ENCODE results near the gene C1GALT1C1. TPM values are rescaled to one million over a fixed set of nuclear protein-coding genes. Genes with fewer than 3 reads are reported as not detected.
"Not testable (repeated sequence)": the region's sequence is repeated elsewhere in the genome, so short reads cannot be mapped to it uniquely, and the experiment has no call there.

Gene C1GALT1C1
- total RNA-seq: 10 to 100 TPM; 28.8 to 32.9 TPM
- long read RNA-seq, transcript C1GALT1C1-201 (2 exons, 1,613 nt): major isoform, 44 of 46 reads
- long read RNA-seq, partial matches to known transcripts: 0 of 46 reads
- long read RNA-seq, other reads (novel, unspliced or antisense): 2 of 46 reads

- ATAC-seq (peak; percentile 93), DNase-seq (peak; percentile 93 to 95)
- intact Hi-C loops (cut with DNase I, micrococcal nuclease): no loop called here
Measured at GRCh38 chrX:120629667-120630537, at the start of gene C1GALT1C1. TSS of gene C1GALT1C1 (minus strand) at chrX:120630054. CDS start at chrX:120627166, 2,888 bp downstream.

GRCh38 chrX:120677004-120677652 is 47.3 kb upstream of the C1GALT1C1 start:
- ATAC-seq (no peak), DNase-seq (no peak)
- intact Hi-C loops (cut with DNase I, micrococcal nuclease): no loop called here

GRCh38 chrX:120672841-120673530 is 43.1 kb upstream of the C1GALT1C1 start:
- intact Hi-C loops (cut with DNase I, micrococcal nuclease): no loop called here
- no peak for ATAC-seq

GRCh38 chrX:120672389-120672788 is 42.5 kb upstream of the C1GALT1C1 start:
- no peak for DNase-seq
- no peak for ATAC-seq
- intact Hi-C loops (cut with DNase I, micrococcal nuclease): no loop called here

More at GRCh38 chrX:120672841-120673530, 43.1 kb upstream of the C1GALT1C1 start:
- no peak for DNase-seq

GRCh38 chrX:120671963-120672362 is 42.1 kb upstream of the C1GALT1C1 start:
- DNase-seq (no peak), ATAC-seq (no peak)
- intact Hi-C loops (cut with DNase I, micrococcal nuclease): no loop called here

GRCh38 chrX:120668357-120668756 is 38.5 kb upstream of the C1GALT1C1 start:
- DNase-seq: no peak
- ATAC-seq: no peak
- intact Hi-C loops (cut with DNase I, micrococcal nuclease): loop anchor here in 1 of 2 donors (10.0 kb wide), 1 partner anchor 164 kb away; no protein-coding TSS in a partner anchor

GRCh38 chrX:120664535-120664934 is 34.7 kb upstream of the C1GALT1C1 start:
- not testable (repeated sequence) for DNase-seq, ATAC-seq
- intact Hi-C loops (cut with DNase I, micrococcal nuclease): loop anchor here in 1 of 2 donors (10.0 kb wide), 1 partner anchor 160 kb away; no protein-coding TSS in a partner anchor

- ATAC-seq: no peak
- intact Hi-C loops (cut with DNase I, micrococcal nuclease): loop anchor here in 1 of 2 donors (10.0 kb wide), 1 partner anchor 159 kb away; no protein-coding TSS in a partner anchor
- no peak for DNase-seq
Measured at GRCh38 chrX:120664081-120664480, 34.2 kb upstream of the C1GALT1C1 start.

- ATAC-seq: no peak
- intact Hi-C loops (cut with DNase I, micrococcal nuclease): loop anchor here in 1 of 2 donors (10.0 kb wide), 1 partner anchor 158 kb away; no protein-coding TSS in a partner anchor
- DNase-seq: no peak
Measured at GRCh38 chrX:120662662-120663061, 32.8 kb upstream of the C1GALT1C1 start.

GRCh38 chrX:120660637-120661036 is 30.8 kb upstream of the C1GALT1C1 start:
- no peak for DNase-seq
- ATAC-seq: peak; percentile 67
- intact Hi-C loops (cut with DNase I, micrococcal nuclease): loop anchor here in 1 of 2 donors (10.0 kb wide), 1 partner anchor 156 kb away; no protein-coding TSS in a partner anchor

- intact Hi-C loops (cut with DNase I, micrococcal nuclease): no loop called here
- ATAC-seq (peak; percentile 44), DNase-seq (no peak)
Measured at GRCh38 chrX:120653000-120653399, 23.1 kb upstream of the C1GALT1C1 start.

GRCh38 chrX:120652256-120652655 is 22.4 kb upstream of the C1GALT1C1 start:
- ATAC-seq; intact Hi-C loops (cut with DNase I, micrococcal nuclease); DNase-seq: not testable (repeated sequence)

GRCh38 chrX:120647127-120647526 is 17.3 kb upstream of the C1GALT1C1 start:
- no peak for DNase-seq
- intact Hi-C loops (cut with DNase I, micrococcal nuclease): no loop called here
- ATAC-seq: no peak

GRCh38 chrX:120642871-120643270 is 13.0 kb upstream of the C1GALT1C1 start:
- intact Hi-C loops (cut with DNase I, micrococcal nuclease): no loop called here
- no peak for ATAC-seq
- no peak for DNase-seq

GRCh38 chrX:120638619-120639018 is 8.8 kb upstream of the C1GALT1C1 start:
- intact Hi-C loops (cut with DNase I, micrococcal nuclease): no loop called here
- DNase-seq (no peak), ATAC-seq (no peak)

- ATAC-seq: no peak
- intact Hi-C loops (cut with DNase I, micrococcal nuclease): no loop called here
- no peak for DNase-seq
Measured at GRCh38 chrX:120625371-120625770, 4.5 kb downstream of the C1GALT1C1 start.

GRCh38 chrX:120617996-120618630 is 11.7 kb downstream of the C1GALT1C1 start:
- ATAC-seq (no peak), DNase-seq (no peak)
- intact Hi-C loops (cut with DNase I, micrococcal nuclease): no loop called here

GRCh38 chrX:120614816-120615215 is 15.0 kb downstream of the C1GALT1C1 start:
- no peak for ATAC-seq
- DNase-seq: no peak
- intact Hi-C loops (cut with DNase I, micrococcal nuclease): no loop called here
